ENCODE results near the gene SCAMP4. TPM values are rescaled to one million over a fixed set of nuclear protein-coding genes. Genes with fewer than 3 reads are reported as not detected.

SCAMP4 gene
- total RNA-seq, 1 experiment from 2014 or later = 81.3 TPM

DNA sequence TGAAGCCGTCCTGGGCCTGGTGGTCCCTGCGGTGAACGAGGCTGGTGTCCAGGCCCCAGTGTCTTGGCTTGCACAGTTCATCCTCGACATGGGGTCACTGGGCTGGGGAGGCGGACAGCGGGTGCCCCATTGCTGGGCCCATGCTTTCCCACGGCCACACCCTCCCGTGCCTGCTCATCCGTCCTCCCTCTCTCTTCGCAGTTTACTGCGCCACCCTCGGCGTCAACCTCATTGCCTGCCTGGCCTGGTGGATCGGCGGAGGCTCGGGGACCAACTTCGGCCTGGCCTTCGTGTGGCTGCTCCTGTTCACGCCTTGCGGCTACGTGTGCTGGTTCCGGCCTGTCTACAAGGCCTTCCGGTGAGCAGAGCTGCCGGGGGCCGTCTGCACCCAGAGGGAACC lies 12.7 kb downstream of the SCAMP4 start (continued):
- TF ChIP-seq, protein P1, sequence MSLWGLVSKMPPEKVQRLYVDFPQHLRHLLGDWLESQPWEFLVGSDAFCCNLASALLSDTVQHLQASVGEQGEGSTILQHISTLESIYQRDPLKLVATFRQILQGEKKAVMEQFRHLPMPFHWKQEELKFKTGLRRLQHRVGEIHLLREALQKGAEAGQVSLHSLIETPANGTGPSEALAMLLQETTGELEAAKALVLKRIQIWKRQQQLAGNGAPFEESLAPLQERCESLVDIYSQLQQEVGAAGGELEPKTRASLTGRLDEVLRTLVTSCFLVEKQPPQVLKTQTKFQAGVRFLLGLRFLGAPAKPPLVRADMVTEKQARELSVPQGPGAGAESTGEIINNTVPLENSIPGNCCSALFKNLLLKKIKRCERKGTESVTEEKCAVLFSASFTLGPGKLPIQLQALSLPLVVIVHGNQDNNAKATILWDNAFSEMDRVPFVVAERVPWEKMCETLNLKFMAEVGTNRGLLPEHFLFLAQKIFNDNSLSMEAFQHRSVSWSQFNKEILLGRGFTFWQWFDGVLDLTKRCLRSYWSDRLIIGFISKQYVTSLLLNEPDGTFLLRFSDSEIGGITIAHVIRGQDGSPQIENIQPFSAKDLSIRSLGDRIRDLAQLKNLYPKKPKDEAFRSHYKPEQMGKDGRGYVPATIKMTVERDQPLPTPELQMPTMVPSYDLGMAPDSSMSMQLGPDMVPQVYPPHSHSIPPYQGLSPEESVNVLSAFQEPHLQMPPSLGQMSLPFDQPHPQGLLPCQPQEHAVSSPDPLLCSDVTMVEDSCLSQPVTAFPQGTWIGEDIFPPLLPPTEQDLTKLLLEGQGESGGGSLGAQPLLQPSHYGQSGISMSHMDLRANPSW (CRISPR knock-in tag; conservative IDR thresholded peaks at IDR 0.05; ENCODE audit: low read depth) = no peak
- TF ChIP-seq, protein P2, sequence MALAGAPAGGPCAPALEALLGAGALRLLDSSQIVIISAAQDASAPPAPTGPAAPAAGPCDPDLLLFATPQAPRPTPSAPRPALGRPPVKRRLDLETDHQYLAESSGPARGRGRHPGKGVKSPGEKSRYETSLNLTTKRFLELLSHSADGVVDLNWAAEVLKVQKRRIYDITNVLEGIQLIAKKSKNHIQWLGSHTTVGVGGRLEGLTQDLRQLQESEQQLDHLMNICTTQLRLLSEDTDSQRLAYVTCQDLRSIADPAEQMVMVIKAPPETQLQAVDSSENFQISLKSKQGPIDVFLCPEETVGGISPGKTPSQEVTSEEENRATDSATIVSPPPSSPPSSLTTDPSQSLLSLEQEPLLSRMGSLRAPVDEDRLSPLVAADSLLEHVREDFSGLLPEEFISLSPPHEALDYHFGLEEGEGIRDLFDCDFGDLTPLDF (CRISPR knock-in tag; IDR thresholded peaks at IDR 0.05) = no peak
- no peak for TF ChIP-seq TEAD1 (CRISPR knock-in tag; IDR thresholded peaks at IDR 0.05)
- TF ChIP-seq OVOL2 (CRISPR knock-in tag; IDR thresholded peaks at IDR 0.05; ENCODE audit: borderline replicate concordance) = no peak
- TF ChIP-seq, protein P3, sequence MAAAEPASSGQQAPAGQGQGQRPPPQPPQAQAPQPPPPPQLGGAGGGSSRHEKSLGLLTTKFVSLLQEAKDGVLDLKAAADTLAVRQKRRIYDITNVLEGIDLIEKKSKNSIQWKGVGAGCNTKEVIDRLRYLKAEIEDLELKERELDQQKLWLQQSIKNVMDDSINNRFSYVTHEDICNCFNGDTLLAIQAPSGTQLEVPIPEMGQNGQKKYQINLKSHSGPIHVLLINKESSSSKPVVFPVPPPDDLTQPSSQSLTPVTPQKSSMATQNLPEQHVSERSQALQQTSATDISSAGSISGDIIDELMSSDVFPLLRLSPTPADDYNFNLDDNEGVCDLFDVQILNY (CRISPR knock-in tag; IDR thresholded peaks at IDR 0.05) = no peak

DNA sequence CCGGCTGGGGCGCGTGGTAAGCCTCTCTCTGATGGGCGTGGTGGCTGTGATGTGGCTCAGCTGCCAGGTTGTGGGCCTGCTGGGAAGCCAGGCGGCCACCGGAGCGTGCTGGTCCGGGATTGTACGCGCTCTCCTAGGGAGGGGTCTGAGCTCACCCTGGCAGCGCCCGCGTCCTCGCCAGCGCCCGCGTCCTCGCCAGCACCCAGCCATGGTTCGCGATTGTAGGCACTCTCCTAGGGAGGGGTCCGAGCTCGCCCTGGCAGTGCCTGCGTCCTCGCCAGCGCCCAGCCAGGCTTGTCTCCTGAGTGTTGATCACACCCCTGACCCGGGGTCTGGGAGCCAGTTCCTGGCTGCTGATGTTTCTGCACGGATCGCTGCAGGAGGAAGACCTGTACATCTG lies 13.8 kb downstream of the SCAMP4 start:
- no peak overlapping the region for H3K27ac Mint-ChIP-seq
- DNase-seq (ENCODE audit: low spot score) (no peak), ATAC-seq (no peak)
- ChIA-PET CTCF (no interaction called here), POLR2A (no interaction called here)
- H3K9me3 Mint-ChIP-seq = no peaks in the 10 kb centered on the region
- no peaks in the 10 kb centered on the region for H3K27me3 Mint-ChIP-seq (ENCODE audit: low read depth)
- TF ChIP-seq NR3C1 (CRISPR knock-in tag; conservative IDR thresholded peaks at IDR 0.05; ENCODE audit: low read depth) = no peak
- no peak for TF ChIP-seq SOX15 (CRISPR knock-in tag; IDR thresholded peaks at IDR 0.05)
- TF ChIP-seq, protein P4, sequence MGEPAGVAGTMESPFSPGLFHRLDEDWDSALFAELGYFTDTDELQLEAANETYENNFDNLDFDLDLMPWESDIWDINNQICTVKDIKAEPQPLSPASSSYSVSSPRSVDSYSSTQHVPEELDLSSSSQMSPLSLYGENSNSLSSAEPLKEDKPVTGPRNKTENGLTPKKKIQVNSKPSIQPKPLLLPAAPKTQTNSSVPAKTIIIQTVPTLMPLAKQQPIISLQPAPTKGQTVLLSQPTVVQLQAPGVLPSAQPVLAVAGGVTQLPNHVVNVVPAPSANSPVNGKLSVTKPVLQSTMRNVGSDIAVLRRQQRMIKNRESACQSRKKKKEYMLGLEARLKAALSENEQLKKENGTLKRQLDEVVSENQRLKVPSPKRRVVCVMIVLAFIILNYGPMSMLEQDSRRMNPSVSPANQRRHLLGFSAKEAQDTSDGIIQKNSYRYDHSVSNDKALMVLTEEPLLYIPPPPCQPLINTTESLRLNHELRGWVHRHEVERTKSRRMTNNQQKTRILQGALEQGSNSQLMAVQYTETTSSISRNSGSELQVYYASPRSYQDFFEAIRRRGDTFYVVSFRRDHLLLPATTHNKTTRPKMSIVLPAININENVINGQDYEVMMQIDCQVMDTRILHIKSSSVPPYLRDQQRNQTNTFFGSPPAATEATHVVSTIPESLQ (CRISPR knock-in tag; IDR thresholded peaks at IDR 0.05) = no peak
- TF ChIP-seq, protein P5, sequence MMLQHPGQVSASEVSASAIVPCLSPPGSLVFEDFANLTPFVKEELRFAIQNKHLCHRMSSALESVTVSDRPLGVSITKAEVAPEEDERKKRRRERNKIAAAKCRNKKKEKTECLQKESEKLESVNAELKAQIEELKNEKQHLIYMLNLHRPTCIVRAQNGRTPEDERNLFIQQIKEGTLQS (CRISPR knock-in tag; conservative IDR thresholded peaks at IDR 0.05) = no peak
- TF ChIP-seq, protein P6, sequence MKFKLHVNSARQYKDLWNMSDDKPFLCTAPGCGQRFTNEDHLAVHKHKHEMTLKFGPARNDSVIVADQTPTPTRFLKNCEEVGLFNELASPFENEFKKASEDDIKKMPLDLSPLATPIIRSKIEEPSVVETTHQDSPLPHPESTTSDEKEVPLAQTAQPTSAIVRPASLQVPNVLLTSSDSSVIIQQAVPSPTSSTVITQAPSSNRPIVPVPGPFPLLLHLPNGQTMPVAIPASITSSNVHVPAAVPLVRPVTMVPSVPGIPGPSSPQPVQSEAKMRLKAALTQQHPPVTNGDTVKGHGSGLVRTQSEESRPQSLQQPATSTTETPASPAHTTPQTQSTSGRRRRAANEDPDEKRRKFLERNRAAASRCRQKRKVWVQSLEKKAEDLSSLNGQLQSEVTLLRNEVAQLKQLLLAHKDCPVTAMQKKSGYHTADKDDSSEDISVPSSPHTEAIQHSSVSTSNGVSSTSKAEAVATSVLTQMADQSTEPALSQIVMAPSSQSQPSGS (CRISPR knock-in tag; IDR thresholded peaks at IDR 0.05; ENCODE audit: borderline replicate concordance, low read depth) = no peak
- TF ChIP-seq, protein P7, sequence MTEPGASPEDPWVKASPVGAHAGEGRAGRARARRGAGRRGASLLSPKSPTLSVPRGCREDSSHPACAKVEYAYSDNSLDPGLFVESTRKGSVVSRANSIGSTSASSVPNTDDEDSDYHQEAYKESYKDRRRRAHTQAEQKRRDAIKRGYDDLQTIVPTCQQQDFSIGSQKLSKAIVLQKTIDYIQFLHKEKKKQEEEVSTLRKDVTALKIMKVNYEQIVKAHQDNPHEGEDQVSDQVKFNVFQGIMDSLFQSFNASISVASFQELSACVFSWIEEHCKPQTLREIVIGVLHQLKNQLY (CRISPR knock-in tag; IDR thresholded peaks at IDR 0.05) = no peak
- no peak for TF ChIP-seq ZNF232 (CRISPR knock-in tag; IDR thresholded peaks at IDR 0.05)
- peaks cover 32% of the 10 kb centered on the region for H3K36me3 Mint-ChIP-seq
- H3K4me1 Mint-ChIP-seq = no peaks in the 10 kb centered on the region
- H3K4me3 Mint-ChIP-seq = no peak overlapping the region

DNA sequence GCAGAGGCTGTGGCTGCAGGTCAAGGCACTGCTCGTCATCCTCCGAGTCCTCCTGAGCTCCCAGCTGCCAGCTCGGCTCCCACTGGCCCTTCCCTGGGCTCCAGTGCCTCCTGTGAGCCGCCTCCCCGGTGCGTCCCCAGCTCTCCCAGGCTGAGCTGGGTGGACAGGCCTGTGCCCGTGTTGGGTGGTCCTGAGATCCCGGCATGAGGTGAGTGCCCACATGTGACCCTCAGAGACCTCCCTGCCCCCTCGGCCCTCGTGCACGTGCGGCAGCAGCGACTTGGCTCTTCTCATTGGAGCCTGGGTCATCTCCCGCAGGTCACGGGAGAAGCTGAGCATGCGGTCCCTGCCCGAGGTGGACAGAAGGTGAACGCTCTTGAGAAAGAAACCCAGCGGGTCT lies 15.4 kb downstream of the SCAMP4 start:
- H3K4me3 Mint-ChIP-seq = no peak overlapping the region
- ChIA-PET CTCF (interaction anchor here (1.1 to 1.3 kb wide), 2 partner anchors 9 to 23 kb away, joined by 3 to 5 read pairs; no protein-coding TSS in a partner anchor), POLR2A (no interaction called here)
- H3K27ac Mint-ChIP-seq = no peak overlapping the region
- no peaks in the 10 kb centered on the region for H3K4me1 Mint-ChIP-seq
- DNase-seq (ENCODE audit: low spot score) (no peak), ATAC-seq (no peak)
- H3K9me3 Mint-ChIP-seq = no peaks in the 10 kb centered on the region
- H3K27me3 Mint-ChIP-seq (ENCODE audit: low read depth) = no peaks in the 10 kb centered on the region
- peaks cover 35% of the 10 kb centered on the region for H3K36me3 Mint-ChIP-seq
- TF ChIP-seq ETV6 (CRISPR knock-in tag; IDR thresholded peaks at IDR 0.05) (no peak), FOXK1 (CRISPR knock-in tag; IDR thresholded peaks at IDR 0.05) (no peak), ZNF423 (CRISPR knock-in tag; IDR thresholded peaks at IDR 0.05) (no peak), MXD4 (CRISPR knock-in tag; IDR thresholded peaks at IDR 0.05; ENCODE audit: borderline replicate concordance) (no peak), NFATC4 (CRISPR knock-in tag; IDR thresholded peaks at IDR 0.05) (no peak), ZNF317 (CRISPR knock-in tag; IDR thresholded peaks at IDR 0.05; ENCODE audit: borderline replicate concordance, low read depth) (no peak)
- TF ChIP-seq, protein P8, sequence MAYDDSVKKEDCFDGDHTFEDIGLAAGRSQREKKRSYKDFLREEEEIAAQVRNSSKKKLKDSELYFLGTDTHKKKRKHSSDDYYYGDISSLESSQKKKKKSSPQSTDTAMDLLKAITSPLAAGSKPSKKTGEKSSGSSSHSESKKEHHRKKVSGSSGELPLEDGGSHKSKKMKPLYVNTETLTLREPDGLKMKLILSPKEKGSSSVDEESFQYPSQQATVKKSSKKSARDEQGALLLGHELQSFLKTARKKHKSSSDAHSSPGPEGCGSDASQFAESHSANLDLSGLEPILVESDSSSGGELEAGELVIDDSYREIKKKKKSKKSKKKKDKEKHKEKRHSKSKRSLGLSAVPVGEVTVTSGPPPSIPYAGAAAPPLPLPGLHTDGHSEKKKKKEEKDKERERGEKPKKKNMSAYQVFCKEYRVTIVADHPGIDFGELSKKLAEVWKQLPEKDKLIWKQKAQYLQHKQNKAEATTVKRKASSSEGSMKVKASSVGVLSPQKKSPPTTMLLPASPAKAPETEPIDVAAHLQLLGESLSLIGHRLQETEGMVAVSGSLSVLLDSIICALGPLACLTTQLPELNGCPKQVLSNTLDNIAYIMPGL (CRISPR knock-in tag; IDR thresholded peaks at IDR 0.05) = no peak
- TF ChIP-seq, protein P9, sequence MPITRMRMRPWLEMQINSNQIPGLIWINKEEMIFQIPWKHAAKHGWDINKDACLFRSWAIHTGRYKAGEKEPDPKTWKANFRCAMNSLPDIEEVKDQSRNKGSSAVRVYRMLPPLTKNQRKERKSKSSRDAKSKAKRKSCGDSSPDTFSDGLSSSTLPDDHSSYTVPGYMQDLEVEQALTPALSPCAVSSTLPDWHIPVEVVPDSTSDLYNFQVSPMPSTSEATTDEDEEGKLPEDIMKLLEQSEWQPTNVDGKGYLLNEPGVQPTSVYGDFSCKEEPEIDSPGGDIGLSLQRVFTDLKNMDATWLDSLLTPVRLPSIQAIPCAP (CRISPR knock-in tag; IDR thresholded peaks at IDR 0.05) = no peak
- TF ChIP-seq, protein P10, sequence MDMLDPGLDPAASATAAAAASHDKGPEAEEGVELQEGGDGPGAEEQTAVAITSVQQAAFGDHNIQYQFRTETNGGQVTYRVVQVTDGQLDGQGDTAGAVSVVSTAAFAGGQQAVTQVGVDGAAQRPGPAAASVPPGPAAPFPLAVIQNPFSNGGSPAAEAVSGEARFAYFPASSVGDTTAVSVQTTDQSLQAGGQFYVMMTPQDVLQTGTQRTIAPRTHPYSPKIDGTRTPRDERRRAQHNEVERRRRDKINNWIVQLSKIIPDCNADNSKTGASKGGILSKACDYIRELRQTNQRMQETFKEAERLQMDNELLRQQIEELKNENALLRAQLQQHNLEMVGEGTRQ (CRISPR knock-in tag; IDR thresholded peaks at IDR 0.05) = no peak
